Measurements from ENCODE around the gene SERPINA1.

GRCh38 chr14:94378527-94379290 is 9.7 kb downstream of the SERPINA1 start:
- TF ChIP-seq CTCF (IDR thresholded peaks at IDR 0.05) (no peak), EZH2 (IDR thresholded peaks at IDR 0.05) (no peak), EZH2phosphoT487 (IDR thresholded peaks at IDR 0.05) (no peak)
